KBM-7 (cell line): ENCODE data around the gene ABAT.

Source experiments
- DNase-seq: peaks from one replicate; pipeline ENCODE4 v3.0.0-alpha.2; 2015
- in situ Hi-C: fragments of 300-500 bp; cut with MboI; formaldehyde crosslinking; loops from 2 replicates; pipeline ENCODE4 v1.14.3; 2020; ENCODE audit warnings: low sequenced_read_pairs, low pct_unique_long_range_greater_than_20kb, mixed read lengths

ABAT gene

GRCh38 chr16:8647721-8648318 lies 26.6 kb upstream of the ABAT start:
- DNase-seq = no peak
- in situ Hi-C loops = no loop called here

GRCh38 chr16:8648877-8649276 lies 25.5 kb upstream of the ABAT start:
- no peak for DNase-seq
- in situ Hi-C loops = no loop called here

- in situ Hi-C loops = loop anchor here (25.0 kb wide), 3 partner anchors 137 to 487 kb away; partner anchors contain the start of genes LITAFD, PMM2 and TMEM186
These were observed 24.4 kb upstream of the ABAT start for GRCh38 chr16:8649829-8650554.

GRCh38 chr16:8651958-8652357 lies 22.5 kb upstream of the ABAT start:
- peak; percentile 9 for DNase-seq
- in situ Hi-C loops = loop anchor here (25.0 kb wide), 3 partner anchors 135 to 485 kb away; partner anchors contain the start of genes LITAFD, PMM2 and TMEM186

More at GRCh38 chr16:8649829-8650554, 24.4 kb upstream of the ABAT start:
- no peak for DNase-seq

- peak; percentile 67 for DNase-seq
- in situ Hi-C loops = loop anchor here (25.0 kb wide), 3 partner anchors 132 to 482 kb away; partner anchors contain the start of genes LITAFD, PMM2 and TMEM186
These were observed 19.2 kb upstream of the ABAT start for GRCh38 chr16:8655184-8655717.

- DNase-seq = no peak
- in situ Hi-C loops = loop anchor here (25.0 kb wide), 3 partner anchors 131 to 481 kb away; partner anchors contain the start of genes LITAFD, PMM2 and TMEM186
These were observed 18.0 kb upstream of the ABAT start for GRCh38 chr16:8656376-8656775.

- DNase-seq = peak; percentile 83
- in situ Hi-C loops = loop anchor here (25.0 kb wide), 3 partner anchors 126 to 476 kb away; partner anchors contain the start of genes LITAFD, PMM2 and TMEM186
These were observed 13.5 kb upstream of the ABAT start for GRCh38 chr16:8660841-8661301.

GRCh38 chr16:8661703-8662102 lies 12.7 kb upstream of the ABAT start:
- in situ Hi-C loops = loop anchor here (25.0 kb wide), 3 partner anchors 126 to 476 kb away; partner anchors contain the start of genes LITAFD, PMM2 and TMEM186
- DNase-seq = no peak

GRCh38 chr16:8663192-8664089 lies 11.0 kb upstream of the ABAT start:
- in situ Hi-C loops = loop anchor here (25.0 kb wide), 3 partner anchors 124 to 474 kb away; partner anchors contain the start of genes LITAFD, PMM2 and TMEM186
- DNase-seq = no peak

- DNase-seq = no peak
- in situ Hi-C loops = loop anchor here (25.0 kb wide), 3 partner anchors 122 to 472 kb away; partner anchors contain the start of genes LITAFD, PMM2 and TMEM186
These were observed 8.9 kb upstream of the ABAT start for GRCh38 chr16:8665529-8665928.

GRCh38 chr16:8667492-8667891 lies 6.9 kb upstream of the ABAT start:
- DNase-seq = no peak
- in situ Hi-C loops = loop anchor here (25.0 kb wide), 3 partner anchors 120 to 470 kb away; partner anchors contain the start of genes LITAFD, PMM2 and TMEM186

- in situ Hi-C loops = loop anchor here (25.0 kb wide), 3 partner anchors 119 to 469 kb away; partner anchors contain the start of genes LITAFD, PMM2 and TMEM186
- DNase-seq = no peak
These were observed 6.3 kb upstream of the ABAT start for GRCh38 chr16:8668113-8668512.

- DNase-seq = no peak
- in situ Hi-C loops = loop anchor here (25.0 kb wide), 3 partner anchors 118 to 468 kb away; partner anchors contain the start of genes LITAFD, PMM2 and TMEM186
These were observed 4.9 kb upstream of the ABAT start for GRCh38 chr16:8669481-8669880.

- in situ Hi-C loops = loop anchor here (25.0 kb wide), 3 partner anchors 117 to 467 kb away; partner anchors contain the start of genes LITAFD, PMM2 and TMEM186
- DNase-seq = no peak
These were observed 4.3 kb upstream of the ABAT start for GRCh38 chr16:8670014-8670560.

GRCh38 chr16:8673611-8674412 lies 605 bp upstream of the ABAT start:
- in situ Hi-C loops = loop anchor here (25.0 kb wide), 3 partner anchors 113 to 463 kb away; partner anchors contain the start of genes LITAFD, PMM2 and TMEM186
- DNase-seq = no peak

- in situ Hi-C loops = no loop called here
- no peak for DNase-seq
These were observed 1.1 kb downstream of the ABAT start for GRCh38 chr16:8675183-8676159.
